22Rv1 (cell line): ENCODE measurements around the gene RSU1.

Experiments used
- CTCF ChIP-seq: fragments of 450-650 bp; IDR thresholded peaks from 2 replicates; pipeline ENCODE4 v1.5.1; 2017; ENCODE audit warnings: mild to moderate bottlenecking
- ZFX ChIP-seq: fragments of 450-650 bp; IDR thresholded peaks from 2 replicates; pipeline ENCODE4 v1.6.1; 2017; ENCODE audit warnings: antibody characterized with exemption, borderline replicate concordance

- TF ChIP-seq CTCF (peak; percentile 81), ZFX (no peak)
These were observed 8.0 kb downstream of the RSU1 start for GRCh38 chr10:16809074-16809718.
